ENCODE measurements around the gene SLC25A11.

GRCh38 chr17:4953451-4953961, 13.7 kb upstream of the SLC25A11 start:
- no peak for TF ChIP-seq SP1 (IDR thresholded peaks at IDR 0.05; ENCODE audit: low read depth)
- TF ChIP-seq ZFX (IDR thresholded peaks at IDR 0.05), result no peak
- TF ChIP-seq, protein P1, sequence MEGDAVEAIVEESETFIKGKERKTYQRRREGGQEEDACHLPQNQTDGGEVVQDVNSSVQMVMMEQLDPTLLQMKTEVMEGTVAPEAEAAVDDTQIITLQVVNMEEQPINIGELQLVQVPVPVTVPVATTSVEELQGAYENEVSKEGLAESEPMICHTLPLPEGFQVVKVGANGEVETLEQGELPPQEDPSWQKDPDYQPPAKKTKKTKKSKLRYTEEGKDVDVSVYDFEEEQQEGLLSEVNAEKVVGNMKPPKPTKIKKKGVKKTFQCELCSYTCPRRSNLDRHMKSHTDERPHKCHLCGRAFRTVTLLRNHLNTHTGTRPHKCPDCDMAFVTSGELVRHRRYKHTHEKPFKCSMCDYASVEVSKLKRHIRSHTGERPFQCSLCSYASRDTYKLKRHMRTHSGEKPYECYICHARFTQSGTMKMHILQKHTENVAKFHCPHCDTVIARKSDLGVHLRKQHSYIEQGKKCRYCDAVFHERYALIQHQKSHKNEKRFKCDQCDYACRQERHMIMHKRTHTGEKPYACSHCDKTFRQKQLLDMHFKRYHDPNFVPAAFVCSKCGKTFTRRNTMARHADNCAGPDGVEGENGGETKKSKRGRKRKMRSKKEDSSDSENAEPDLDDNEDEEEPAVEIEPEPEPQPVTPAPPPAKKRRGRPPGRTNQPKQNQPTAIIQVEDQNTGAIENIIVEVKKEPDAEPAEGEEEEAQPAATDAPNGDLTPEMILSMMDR (IDR thresholded peaks at IDR 0.05 in 2 of 3, conservative IDR thresholded peaks at IDR 0.05 in 1 of 3; ENCODE audit: borderline replicate concordance in 1 of 3, insufficient read depth in 1 of 3, low read depth in 2 of 3, low read length in 2 of 3), result no peak
- no peak for TF ChIP-seq FOSL1 (IDR thresholded peaks at IDR 0.05; ENCODE audit: low read depth)
- no peak for TF ChIP-seq EZH2 (IDR thresholded peaks at IDR 0.05)
- no peak for TF ChIP-seq EZH2phosphoT487 (IDR thresholded peaks at IDR 0.05; ENCODE audit: borderline replicate concordance)
- TF ChIP-seq POLR2A (IDR thresholded peaks at IDR 0.05; ENCODE audit: borderline replicate concordance, extremely low read depth, insufficient read depth, insufficient read length), result no peak
- no peak for TF ChIP-seq RAD21 (IDR thresholded peaks at IDR 0.05; ENCODE audit: low read depth)
- no peak for TF ChIP-seq JUND (IDR thresholded peaks at IDR 0.05)
- TF ChIP-seq, protein P2, sequence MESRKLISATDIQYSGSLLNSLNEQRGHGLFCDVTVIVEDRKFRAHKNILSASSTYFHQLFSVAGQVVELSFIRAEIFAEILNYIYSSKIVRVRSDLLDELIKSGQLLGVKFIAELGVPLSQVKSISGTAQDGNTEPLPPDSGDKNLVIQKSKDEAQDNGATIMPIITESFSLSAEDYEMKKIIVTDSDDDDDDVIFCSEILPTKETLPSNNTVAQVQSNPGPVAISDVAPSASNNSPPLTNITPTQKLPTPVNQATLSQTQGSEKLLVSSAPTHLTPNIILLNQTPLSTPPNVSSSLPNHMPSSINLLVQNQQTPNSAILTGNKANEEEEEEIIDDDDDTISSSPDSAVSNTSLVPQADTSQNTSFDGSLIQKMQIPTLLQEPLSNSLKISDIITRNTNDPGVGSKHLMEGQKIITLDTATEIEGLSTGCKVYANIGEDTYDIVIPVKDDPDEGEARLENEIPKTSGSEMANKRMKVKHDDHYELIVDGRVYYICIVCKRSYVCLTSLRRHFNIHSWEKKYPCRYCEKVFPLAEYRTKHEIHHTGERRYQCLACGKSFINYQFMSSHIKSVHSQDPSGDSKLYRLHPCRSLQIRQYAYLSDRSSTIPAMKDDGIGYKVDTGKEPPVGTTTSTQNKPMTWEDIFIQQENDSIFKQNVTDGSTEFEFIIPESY (IDR thresholded peaks at IDR 0.05; ENCODE audit: extremely low read depth, insufficient replicate concordance, low read length), result no peak
- TF ChIP-seq, protein P3, sequence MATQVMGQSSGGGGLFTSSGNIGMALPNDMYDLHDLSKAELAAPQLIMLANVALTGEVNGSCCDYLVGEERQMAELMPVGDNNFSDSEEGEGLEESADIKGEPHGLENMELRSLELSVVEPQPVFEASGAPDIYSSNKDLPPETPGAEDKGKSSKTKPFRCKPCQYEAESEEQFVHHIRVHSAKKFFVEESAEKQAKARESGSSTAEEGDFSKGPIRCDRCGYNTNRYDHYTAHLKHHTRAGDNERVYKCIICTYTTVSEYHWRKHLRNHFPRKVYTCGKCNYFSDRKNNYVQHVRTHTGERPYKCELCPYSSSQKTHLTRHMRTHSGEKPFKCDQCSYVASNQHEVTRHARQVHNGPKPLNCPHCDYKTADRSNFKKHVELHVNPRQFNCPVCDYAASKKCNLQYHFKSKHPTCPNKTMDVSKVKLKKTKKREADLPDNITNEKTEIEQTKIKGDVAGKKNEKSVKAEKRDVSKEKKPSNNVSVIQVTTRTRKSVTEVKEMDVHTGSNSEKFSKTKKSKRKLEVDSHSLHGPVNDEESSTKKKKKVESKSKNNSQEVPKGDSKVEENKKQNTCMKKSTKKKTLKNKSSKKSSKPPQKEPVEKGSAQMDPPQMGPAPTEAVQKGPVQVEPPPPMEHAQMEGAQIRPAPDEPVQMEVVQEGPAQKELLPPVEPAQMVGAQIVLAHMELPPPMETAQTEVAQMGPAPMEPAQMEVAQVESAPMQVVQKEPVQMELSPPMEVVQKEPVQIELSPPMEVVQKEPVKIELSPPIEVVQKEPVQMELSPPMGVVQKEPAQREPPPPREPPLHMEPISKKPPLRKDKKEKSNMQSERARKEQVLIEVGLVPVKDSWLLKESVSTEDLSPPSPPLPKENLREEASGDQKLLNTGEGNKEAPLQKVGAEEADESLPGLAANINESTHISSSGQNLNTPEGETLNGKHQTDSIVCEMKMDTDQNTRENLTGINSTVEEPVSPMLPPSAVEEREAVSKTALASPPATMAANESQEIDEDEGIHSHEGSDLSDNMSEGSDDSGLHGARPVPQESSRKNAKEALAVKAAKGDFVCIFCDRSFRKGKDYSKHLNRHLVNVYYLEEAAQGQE (IDR thresholded peaks at IDR 0.05; ENCODE audit: low read depth), result no peak
- no peak for TF ChIP-seq YY1 (IDR thresholded peaks at IDR 0.05; ENCODE audit: extremely low read depth, insufficient replicate concordance, low read depth, low read length)
- TF ChIP-seq ZNF274 (IDR thresholded peaks at IDR 0.05; ENCODE audit: low read depth, low read length), result no peak
